Astrocyte of the spinal cord (primary cell): ENCODE results near the gene BEND2.

Experiments
- DNase-seq: peaks from one replicate; pipeline ENCODE4 v3.0.0; 2011; ENCODE audit warnings: low read depth, low spot score
- H3K4me3 ChIP-seq: 2 replicates; pipeline ENCODE4 v1.5.1; 2011; ENCODE audit warnings: low read depth, mild to moderate bottlenecking, low read length, moderate library complexity
- CTCF ChIP-seq: IDR thresholded peaks from 2 replicates; pipeline ENCODE4 v1.5.1; 2012; ENCODE audit warnings: low read depth, mild to moderate bottlenecking, low read length, inconsistent platforms
- in situ Hi-C: cut with HindIII; loops from 2 replicates; pipeline ENCODE4 v1.10.0; 2017; ENCODE audit warnings: low sequenced_read_pairs

Gene BEND2

GRCh38 chrX:18129690-18130089 lies 91.0 kb downstream of the BEND2 start:
- no peak for TF ChIP-seq CTCF
- no peak overlapping the region for H3K4me3 ChIP-seq
- no peak for DNase-seq
- in situ Hi-C loops: no loop called here

GRCh38 chrX:18126971-18127370 lies 93.7 kb downstream of the BEND2 start:
- no peak for DNase-seq
- no peak for TF ChIP-seq CTCF
- in situ Hi-C loops: no loop called here
- no peak overlapping the region for H3K4me3 ChIP-seq

GRCh38 chrX:18119856-18120255 lies 100.8 kb downstream of the BEND2 start:
- H3K4me3 ChIP-seq: no peak overlapping the region
- TF ChIP-seq CTCF: no peak
- in situ Hi-C loops: no loop called here
- no peak for DNase-seq
